ENCODE results near the gene CAAP1.

CAAP1 gene

DNA sequence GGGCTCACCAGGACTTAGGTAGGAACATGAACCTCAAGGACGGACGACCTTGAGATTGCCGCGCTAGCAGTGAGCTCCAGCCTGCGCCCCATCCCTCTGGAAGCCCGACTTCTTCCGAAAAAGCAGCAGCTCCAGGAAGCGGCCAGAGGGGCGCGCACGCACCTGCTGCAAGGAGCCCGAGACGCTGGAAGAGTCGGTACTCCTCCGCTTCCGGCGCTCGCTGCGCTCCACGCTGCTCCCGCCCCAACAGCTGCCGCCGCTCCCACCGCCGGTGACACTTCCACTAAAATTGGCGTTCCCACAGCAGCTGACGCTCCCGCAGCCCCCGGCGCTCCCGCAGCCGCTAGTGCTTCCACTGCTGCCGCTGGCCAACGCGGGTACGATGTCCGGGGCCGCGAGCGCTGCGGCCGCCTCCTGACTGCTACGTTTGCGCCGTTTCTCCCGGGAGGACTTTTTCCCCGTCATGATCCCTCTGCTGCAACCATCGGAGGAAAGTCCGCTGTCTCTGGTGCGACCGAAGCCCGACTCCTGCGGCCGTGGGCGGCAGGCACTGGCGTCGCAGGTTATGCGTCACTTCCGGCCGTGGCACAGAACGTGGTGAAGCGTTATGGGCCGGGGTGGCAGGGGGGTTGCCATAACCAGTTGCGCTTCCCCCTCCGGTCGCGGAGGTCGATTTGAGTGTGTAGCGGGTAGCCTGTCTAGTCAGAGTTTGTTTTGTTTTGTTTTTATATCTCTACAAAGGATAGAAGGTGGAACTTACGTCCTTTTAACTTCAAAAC, at the start of gene CAAP1:
CAAP1 (minus strand) TSS at position 552 of the 779 bp plus-strand sequence; CDS start at position 465, 87 bp downstream.
- peak within 1 kb of the TSS; percentile 95 to 98 (median 96) for H3K9ac ChIP-seq (ENCODE audit: low read length in 5 of 5)
- peak within 1 kb of the TSS; percentile 93 for H3K27ac ChIP-seq (ENCODE audit: low read depth, low read length)
- no peaks in the 10 kb centered on the region for H3K27me3 ChIP-seq (ENCODE audit: control insufficient read depth in 5 of 5, insufficient read depth in 4 of 5, low read length in 5 of 5)
- no peaks in the 10 kb centered on the region for H3K36me3 ChIP-seq (ENCODE audit: control insufficient read depth in 5 of 5, insufficient read depth in 5 of 5, low read length in 5 of 5)
- peak within 1 kb of the TSS; percentile 93 to 99 (median 98) for H3K4me3 ChIP-seq (ENCODE audit: low read depth in 1 of 5, low read length in 5 of 5)
- H3K9me3 ChIP-seq (ENCODE audit: control insufficient read depth in 5 of 5, low read length in 5 of 5), result peaks cover 0 to 8% (median 3%) of the 10 kb centered on the region in 5 donors
- H3K4me1 ChIP-seq (ENCODE audit: control insufficient read depth in 5 of 5, insufficient read depth in 5 of 5, low read length in 5 of 5), result peaks cover 0 to 18% (median 17%) of the 10 kb centered on the region in 5 donors

DNA sequence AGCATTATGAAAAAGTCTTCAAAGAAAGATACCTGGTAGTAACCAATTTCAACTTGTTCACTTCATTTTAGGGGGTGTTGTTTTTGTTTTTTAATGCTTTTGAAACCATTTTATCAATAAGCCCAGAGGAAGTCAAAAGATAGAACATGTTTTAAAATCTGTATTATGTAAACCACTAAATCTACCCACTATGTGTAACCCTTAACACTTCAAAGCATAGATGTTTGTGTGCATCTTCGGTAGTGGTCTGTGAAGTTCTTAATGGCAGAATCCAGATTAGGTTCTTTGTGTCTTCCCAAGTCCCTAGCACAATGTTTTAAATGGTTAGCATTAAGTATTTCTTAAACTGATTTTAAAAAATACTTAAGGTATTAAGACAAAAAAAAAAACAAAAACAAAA, 48.2 kb upstream of the CAAP1 start:
- Histone ChIP-seq H3K27me3 (ENCODE audit: control insufficient read depth in 5 of 5, insufficient read depth in 4 of 5, low read length in 5 of 5) (no peaks in the 10 kb centered on the region), H3K4me3 (ENCODE audit: low read depth in 1 of 5, low read length in 5 of 5) (no peak overlapping the region), H3K9ac (ENCODE audit: low read length in 5 of 5) (no peak overlapping the region), H3K4me1 (ENCODE audit: control insufficient read depth in 5 of 5, insufficient read depth in 5 of 5, low read length in 5 of 5) (peaks cover 3 to 17% (median 15%) of the 10 kb centered on the region in 5 donors), H3K27ac (ENCODE audit: low read depth, low read length) (no peak overlapping the region), H3K36me3 (ENCODE audit: control insufficient read depth in 5 of 5, insufficient read depth in 5 of 5, low read length in 5 of 5) (peaks cover 0 to 3% (median 0%) of the 10 kb centered on the region in 5 donors), H3K9me3 (ENCODE audit: control insufficient read depth in 5 of 5, low read length in 5 of 5) (peaks cover 0 to 10% (median 9%) of the 10 kb centered on the region in 5 donors)

DNA sequence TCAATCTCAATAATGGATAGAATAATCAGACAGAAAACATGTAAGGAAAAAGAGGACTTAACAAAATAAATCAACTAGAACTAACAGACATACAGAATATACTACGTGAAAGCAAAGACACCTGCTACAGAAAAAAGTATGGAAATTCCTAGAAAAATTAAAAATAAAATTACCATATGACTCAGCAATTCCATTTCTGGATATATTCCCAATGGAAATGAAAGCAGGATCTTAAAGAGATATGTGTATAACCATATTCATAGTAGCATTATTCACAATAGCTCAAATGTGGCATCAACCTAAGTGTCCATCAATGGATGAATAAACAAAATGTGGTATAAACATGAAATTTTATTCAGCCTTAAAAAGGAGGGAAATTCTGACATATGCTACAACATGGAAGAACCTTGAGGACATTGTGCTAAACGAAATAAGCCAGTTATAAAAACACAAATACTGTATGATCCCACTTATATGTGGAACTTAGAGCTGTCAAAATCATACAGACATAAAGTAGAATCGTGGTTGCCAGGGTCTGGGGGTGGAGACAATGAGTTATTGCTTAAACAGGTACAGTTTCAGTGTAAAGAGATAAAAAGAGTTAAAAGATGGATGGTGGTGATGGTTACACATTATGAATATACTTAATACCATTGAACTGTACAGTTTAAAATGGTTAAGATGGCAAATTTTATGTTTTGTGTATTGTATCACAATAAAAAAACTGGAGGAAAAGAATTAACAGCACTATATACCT, 47.5 kb upstream of the CAAP1 start:
- H3K4me1 ChIP-seq (ENCODE audit: control insufficient read depth in 5 of 5, insufficient read depth in 5 of 5, low read length in 5 of 5), result peaks cover 0 to 11% (median 9%) of the 10 kb centered on the region in 5 donors
- no peak overlapping the region for H3K4me3 ChIP-seq (ENCODE audit: low read depth in 1 of 5, low read length in 5 of 5)
- no peaks in the 10 kb centered on the region for H3K27me3 ChIP-seq (ENCODE audit: control insufficient read depth in 5 of 5, insufficient read depth in 4 of 5, low read length in 5 of 5)
- H3K27ac ChIP-seq (ENCODE audit: low read depth, low read length), result no peak overlapping the region
- no peak overlapping the region for H3K9ac ChIP-seq (ENCODE audit: low read length in 5 of 5)
- peaks cover 0 to 3% (median 0%) of the 10 kb centered on the region in 5 donors for H3K36me3 ChIP-seq (ENCODE audit: control insufficient read depth in 5 of 5, insufficient read depth in 5 of 5, low read length in 5 of 5)
- peaks cover 0 to 10% (median 9%) of the 10 kb centered on the region in 5 donors for H3K9me3 ChIP-seq (ENCODE audit: control insufficient read depth in 5 of 5, low read length in 5 of 5)

- H3K36me3 ChIP-seq (ENCODE audit: control insufficient read depth in 5 of 5, insufficient read depth in 5 of 5, low read length in 5 of 5), result peaks cover 0 to 3% (median 0%) of the 10 kb centered on the region in 5 donors
- no peaks in the 10 kb centered on the region for H3K27me3 ChIP-seq (ENCODE audit: control insufficient read depth in 5 of 5, insufficient read depth in 4 of 5, low read length in 5 of 5)
- peaks cover 0 to 5% (median 3%) of the 10 kb centered on the region in 5 donors for H3K4me1 ChIP-seq (ENCODE audit: control insufficient read depth in 5 of 5, insufficient read depth in 5 of 5, low read length in 5 of 5)
- no peak overlapping the region for H3K27ac ChIP-seq (ENCODE audit: low read depth, low read length)
- no peak overlapping the region for H3K9ac ChIP-seq (ENCODE audit: low read length in 5 of 5)
- H3K9me3 ChIP-seq (ENCODE audit: control insufficient read depth in 5 of 5, low read length in 5 of 5), result peaks cover 0 to 10% (median 9%) of the 10 kb centered on the region in 5 donors
- no peak overlapping the region for H3K4me3 ChIP-seq (ENCODE audit: low read depth in 1 of 5, low read length in 5 of 5)
Observed at GRCh38 chr9:26937816-26938371, 45.3 kb upstream of the CAAP1 start.

DNA sequence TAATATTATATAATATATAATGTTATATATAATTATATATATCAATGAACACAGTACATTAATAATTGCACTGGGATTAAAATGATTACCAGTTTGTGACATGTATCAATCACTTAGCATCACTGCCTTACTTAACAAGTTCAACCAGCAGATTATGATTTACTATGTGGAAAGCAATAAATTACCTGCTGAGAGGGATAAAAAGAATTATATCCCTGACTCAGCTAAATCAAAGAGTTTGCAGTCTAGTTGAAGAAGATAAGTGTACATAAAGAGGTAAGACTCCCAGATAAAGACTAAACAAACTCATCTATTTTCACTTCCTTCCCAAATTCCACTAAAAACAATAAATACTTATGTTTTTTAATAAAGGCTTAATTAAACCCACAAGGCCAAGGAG, 43.2 kb upstream of the CAAP1 start:
- peaks cover 0 to 5% (median 3%) of the 10 kb centered on the region in 5 donors for H3K4me1 ChIP-seq (ENCODE audit: control insufficient read depth in 5 of 5, insufficient read depth in 5 of 5, low read length in 5 of 5)

GRCh38 chr9:26928902-26929495, 36.4 kb upstream of the CAAP1 start:
- Histone ChIP-seq H3K4me3 (ENCODE audit: low read depth in 1 of 5, low read length in 5 of 5) (no peak overlapping the region), H3K9ac (ENCODE audit: low read length in 5 of 5) (no peak overlapping the region), H3K9me3 (ENCODE audit: control insufficient read depth in 5 of 5, low read length in 5 of 5) (no peaks in the 10 kb centered on the region), H3K36me3 (ENCODE audit: control insufficient read depth in 5 of 5, insufficient read depth in 5 of 5, low read length in 5 of 5) (peaks cover 27 to 38% (median 34%) of the 10 kb centered on the region in 5 donors), H3K27ac (ENCODE audit: low read depth, low read length) (no peak overlapping the region), H3K27me3 (ENCODE audit: control insufficient read depth in 5 of 5, insufficient read depth in 4 of 5, low read length in 5 of 5) (no peaks in the 10 kb centered on the region), H3K4me1 (ENCODE audit: control insufficient read depth in 5 of 5, insufficient read depth in 5 of 5, low read length in 5 of 5) (peaks cover 0 to 3% (median 0%) of the 10 kb centered on the region in 5 donors)

More for the DNA sequence above, 43.2 kb upstream of the CAAP1 start:
- Histone ChIP-seq H3K4me3 (ENCODE audit: low read depth in 1 of 5, low read length in 5 of 5) (no peak overlapping the region), H3K36me3 (ENCODE audit: control insufficient read depth in 5 of 5, insufficient read depth in 5 of 5, low read length in 5 of 5) (peaks cover 0 to 5% (median 0%) of the 10 kb centered on the region in 5 donors), H3K27ac (ENCODE audit: low read depth, low read length) (no peak overlapping the region), H3K9ac (ENCODE audit: low read length in 5 of 5) (no peak overlapping the region), H3K9me3 (ENCODE audit: control insufficient read depth in 5 of 5, low read length in 5 of 5) (peaks cover 0 to 10% (median 9%) of the 10 kb centered on the region in 5 donors), H3K27me3 (ENCODE audit: control insufficient read depth in 5 of 5, insufficient read depth in 4 of 5, low read length in 5 of 5) (no peaks in the 10 kb centered on the region)

DNA sequence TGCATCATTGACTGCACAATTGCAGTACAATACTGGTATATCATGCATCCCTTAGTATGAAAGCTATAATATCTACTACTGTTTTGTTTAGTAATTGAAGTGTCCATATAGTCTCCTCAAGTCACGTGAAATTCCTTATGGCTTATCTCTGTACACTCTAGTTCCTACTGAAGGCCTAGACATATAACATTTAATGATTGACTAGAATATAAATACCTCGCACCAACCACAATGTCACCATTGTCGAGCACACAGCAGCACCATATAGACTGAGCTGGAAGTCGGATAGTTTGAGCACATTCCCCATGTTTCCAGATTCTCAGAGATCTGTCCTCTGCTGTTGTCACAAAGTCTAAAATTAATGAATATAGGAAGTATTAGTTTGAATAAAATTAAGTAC, 33.0 kb upstream of the CAAP1 start:
- Histone ChIP-seq H3K4me3 (ENCODE audit: low read depth in 1 of 5, low read length in 5 of 5) (no peak overlapping the region), H3K27ac (ENCODE audit: low read depth, low read length) (no peak overlapping the region), H3K9ac (ENCODE audit: low read length in 5 of 5) (no peak overlapping the region), H3K36me3 (ENCODE audit: control insufficient read depth in 5 of 5, insufficient read depth in 5 of 5, low read length in 5 of 5) (peaks cover 51 to 72% (median 61%) of the 10 kb centered on the region in 5 donors), H3K9me3 (ENCODE audit: control insufficient read depth in 5 of 5, low read length in 5 of 5) (no peaks in the 10 kb centered on the region), H3K27me3 (ENCODE audit: control insufficient read depth in 5 of 5, insufficient read depth in 4 of 5, low read length in 5 of 5) (no peaks in the 10 kb centered on the region), H3K4me1 (ENCODE audit: control insufficient read depth in 5 of 5, insufficient read depth in 5 of 5, low read length in 5 of 5) (peaks cover 0 to under 1% (median 0%) of the 10 kb centered on the region in 5 donors)

DNA sequence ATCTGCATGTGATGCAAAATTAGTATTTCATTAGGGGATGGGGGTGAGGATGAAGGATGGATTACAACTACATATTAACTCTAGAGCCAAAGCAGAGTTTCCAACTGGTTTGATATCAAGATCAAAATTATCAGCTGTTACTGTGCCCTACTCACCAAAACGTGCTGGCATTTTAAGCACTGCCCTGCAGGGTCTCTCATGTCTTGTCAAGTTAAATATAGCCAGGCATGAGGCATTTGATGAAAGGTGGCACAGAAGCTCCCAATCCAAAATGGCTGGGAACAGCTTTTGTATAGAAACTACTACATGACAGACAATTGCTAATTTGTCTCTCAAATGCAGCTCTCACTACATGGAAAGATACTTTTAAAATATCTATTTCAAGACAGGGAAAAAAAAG, 27.1 kb upstream of the CAAP1 start:
- Histone ChIP-seq H3K36me3 (ENCODE audit: control insufficient read depth in 5 of 5, insufficient read depth in 5 of 5, low read length in 5 of 5) (peaks cover 57 to 88% (median 80%) of the 10 kb centered on the region in 5 donors), H3K4me1 (ENCODE audit: control insufficient read depth in 5 of 5, insufficient read depth in 5 of 5, low read length in 5 of 5) (no peaks in the 10 kb centered on the region), H3K4me3 (ENCODE audit: low read depth in 1 of 5, low read length in 5 of 5) (no peak overlapping the region), H3K27ac (ENCODE audit: low read depth, low read length) (no peak overlapping the region), H3K9me3 (ENCODE audit: control insufficient read depth in 5 of 5, low read length in 5 of 5) (no peaks in the 10 kb centered on the region), H3K9ac (ENCODE audit: low read length in 5 of 5) (no peak overlapping the region), H3K27me3 (ENCODE audit: control insufficient read depth in 5 of 5, insufficient read depth in 4 of 5, low read length in 5 of 5) (no peaks in the 10 kb centered on the region)

GRCh38 chr9:26913138-26913668, 20.6 kb upstream of the CAAP1 start:
- H3K27me3 ChIP-seq (ENCODE audit: control insufficient read depth in 5 of 5, insufficient read depth in 4 of 5, low read length in 5 of 5), result no peaks in the 10 kb centered on the region

More at GRCh38 chr9:26913138-26913668, 20.6 kb upstream of the CAAP1 start:
- Histone ChIP-seq H3K9ac (ENCODE audit: low read length in 5 of 5) (no peak overlapping the region), H3K27ac (ENCODE audit: low read depth, low read length) (no peak overlapping the region), H3K36me3 (ENCODE audit: control insufficient read depth in 5 of 5, insufficient read depth in 5 of 5, low read length in 5 of 5) (peaks cover 19 to 48% (median 32%) of the 10 kb centered on the region in 5 donors), H3K9me3 (ENCODE audit: control insufficient read depth in 5 of 5, low read length in 5 of 5) (no peaks in the 10 kb centered on the region), H3K4me1 (ENCODE audit: control insufficient read depth in 5 of 5, insufficient read depth in 5 of 5, low read length in 5 of 5) (no peaks in the 10 kb centered on the region), H3K4me3 (ENCODE audit: low read depth in 1 of 5, low read length in 5 of 5) (no peak overlapping the region)
